ENCODE measurements around the gene AIRE. TPM values are rescaled to one million over a fixed set of nuclear protein-coding genes. Genes with fewer than 3 reads are reported as not detected.
"Not testable (repeated sequence)": the region's sequence is repeated elsewhere in the genome, so short reads cannot be mapped to it uniquely, and the experiment has no call there.

Gene AIRE
- total RNA-seq, 2 donors from 2014 or later: 1.0 TPM; not detected in 1

DNA sequence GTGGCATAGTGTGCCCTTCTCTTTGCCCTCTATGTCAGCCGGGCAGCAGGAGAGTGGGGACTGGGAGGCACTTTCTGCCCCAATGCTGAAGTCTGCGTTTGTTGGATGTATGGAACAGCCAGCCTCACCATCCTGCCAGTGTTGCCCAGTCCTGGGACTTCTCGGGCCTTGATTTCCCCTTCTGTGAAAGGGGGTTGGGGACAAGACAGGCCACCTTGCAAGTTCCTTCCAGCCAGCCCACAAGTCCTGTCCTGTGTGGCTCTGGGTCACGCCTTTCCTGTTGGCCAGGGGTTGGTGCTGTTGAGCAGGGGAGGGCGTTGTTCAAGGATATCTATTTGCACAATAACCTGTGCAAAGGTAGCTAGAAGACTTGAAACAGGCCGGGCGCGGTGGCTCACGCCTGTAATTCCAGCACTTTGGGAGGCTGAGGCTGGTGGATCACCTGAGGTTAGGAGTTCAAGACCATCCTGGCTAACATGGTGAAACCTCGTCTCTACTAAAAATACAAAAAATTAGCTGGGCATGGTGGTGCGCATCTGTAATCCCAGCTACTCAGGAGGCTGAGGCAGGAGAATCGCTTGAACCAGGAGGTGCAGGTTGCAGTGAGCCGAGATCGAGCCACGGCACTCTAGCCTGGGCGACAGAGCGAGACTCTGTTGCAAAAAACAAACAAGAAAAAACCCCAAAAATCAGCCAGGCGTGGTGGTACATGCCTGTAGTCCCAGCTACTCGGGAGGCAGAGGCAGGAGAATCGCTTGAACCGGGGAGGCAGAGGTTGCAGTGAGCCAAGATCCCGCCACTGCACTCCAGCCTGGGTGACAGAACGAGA lies 17.1 kb downstream of the AIRE start:
- H3K36me3 ChIP-seq (replicated peaks in 1 of 2; ENCODE audit: insufficient read depth in 1 of 2, low read depth in 2 of 2); ATAC-seq; H3K4me3 ChIP-seq; intact Hi-C loops (cut with DNase I); H3K27me3 ChIP-seq; H3K9me3 ChIP-seq: not testable (repeated sequence)
- peaks cover 55% of the 10 kb centered on the region for H3K4me1 ChIP-seq
- TF ChIP-seq, protein P1, sequence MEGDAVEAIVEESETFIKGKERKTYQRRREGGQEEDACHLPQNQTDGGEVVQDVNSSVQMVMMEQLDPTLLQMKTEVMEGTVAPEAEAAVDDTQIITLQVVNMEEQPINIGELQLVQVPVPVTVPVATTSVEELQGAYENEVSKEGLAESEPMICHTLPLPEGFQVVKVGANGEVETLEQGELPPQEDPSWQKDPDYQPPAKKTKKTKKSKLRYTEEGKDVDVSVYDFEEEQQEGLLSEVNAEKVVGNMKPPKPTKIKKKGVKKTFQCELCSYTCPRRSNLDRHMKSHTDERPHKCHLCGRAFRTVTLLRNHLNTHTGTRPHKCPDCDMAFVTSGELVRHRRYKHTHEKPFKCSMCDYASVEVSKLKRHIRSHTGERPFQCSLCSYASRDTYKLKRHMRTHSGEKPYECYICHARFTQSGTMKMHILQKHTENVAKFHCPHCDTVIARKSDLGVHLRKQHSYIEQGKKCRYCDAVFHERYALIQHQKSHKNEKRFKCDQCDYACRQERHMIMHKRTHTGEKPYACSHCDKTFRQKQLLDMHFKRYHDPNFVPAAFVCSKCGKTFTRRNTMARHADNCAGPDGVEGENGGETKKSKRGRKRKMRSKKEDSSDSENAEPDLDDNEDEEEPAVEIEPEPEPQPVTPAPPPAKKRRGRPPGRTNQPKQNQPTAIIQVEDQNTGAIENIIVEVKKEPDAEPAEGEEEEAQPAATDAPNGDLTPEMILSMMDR (IDR thresholded peaks at IDR 0.05): peak in 5 of 7 experiments; percentile 8 to 33 (median 15)
- H3K27ac ChIP-seq: peak overlapping the region in 3 of 4 donors; percentile 21 to 69 (median 66)
- peak in 3 of 4 donors; percentile 53 to 63 (median 55) for DNase-seq
- WGBS, 2 donors: 65 to 76% methylated on average over 21 to 23 of the region's 23 CpGs

GRCh38 chr21:44303490-44303981 lies 17.9 kb downstream of the AIRE start:
- ATAC-seq (peak; percentile 7), DNase-seq (peak in 3 of 4 donors; percentile 47 to 56 (median 53))
- Histone ChIP-seq H3K36me3 (replicated peaks in 1 of 2; ENCODE audit: insufficient read depth in 1 of 2, low read depth in 2 of 2) (no peaks in the 10 kb centered on the region), H3K27ac (peak overlapping the region in 3 of 4 donors; percentile 14 to 69 (median 66)), H3K4me3 (no peak overlapping the region), H3K9me3 (no peaks in the 10 kb centered on the region), H3K4me1 (peaks cover 53% of the 10 kb centered on the region), H3K27me3 (no peaks in the 10 kb centered on the region)
- 53 to 61% methylated on average over 12 of the region's 12 CpGs for WGBS, 2 donors
- intact Hi-C loops (cut with DNase I): no loop called here
- TF ChIP-seq POLR2A (IDR thresholded peaks at IDR 0.05): no peak
- TF ChIP-seq, protein P1 (IDR thresholded peaks at IDR 0.05): no peak

GRCh38 chr21:44304011-44304616 lies 18.4 kb downstream of the AIRE start:
- H3K36me3 ChIP-seq (replicated peaks in 1 of 2; ENCODE audit: insufficient read depth in 1 of 2, low read depth in 2 of 2): no peaks in the 10 kb centered on the region
- no peaks in the 10 kb centered on the region for H3K9me3 ChIP-seq
- H3K4me3 ChIP-seq: no peak overlapping the region
- no peak for DNase-seq
- ATAC-seq: no peak
- H3K27me3 ChIP-seq: no peaks in the 10 kb centered on the region
- peak overlapping the region in 3 of 4 donors; percentile 14 to 69 (median 66) for H3K27ac ChIP-seq
- intact Hi-C loops (cut with DNase I): no loop called here
- whole genome bisulfite sequencing, 2 donors: 67 to 75% methylated on average over 4 to 12 of the region's 16 CpGs
- peaks cover 51% of the 10 kb centered on the region for H3K4me1 ChIP-seq
- TF ChIP-seq, protein P1 (IDR thresholded peaks at IDR 0.05): no peak

- Histone ChIP-seq H3K4me3 (no peak overlapping the region), H3K9me3 (no peaks in the 10 kb centered on the region), H3K36me3 (replicated peaks in 1 of 2; ENCODE audit: insufficient read depth in 1 of 2, low read depth in 2 of 2) (no peaks in the 10 kb centered on the region), H3K27ac (no peak overlapping the region), H3K4me1 (peaks cover 46% of the 10 kb centered on the region), H3K27me3 (no peaks in the 10 kb centered on the region)
- ATAC-seq: no peak
- intact Hi-C loops (cut with DNase I): no loop called here
- peak in 3 of 4 donors; percentile 46 to 52 (median 49) for DNase-seq
- TF ChIP-seq POLR2A (IDR thresholded peaks at IDR 0.05): no peak
- TF ChIP-seq, protein P1 (IDR thresholded peaks at IDR 0.05): peak in 6 of 7 experiments; percentile 39 to 52 (median 44)
- WGBS, 2 donors: 36 to 63% methylated on average over 4 to 8 of the region's 8 CpGs
Measured at GRCh38 chr21:44304877-44305293, 19.2 kb downstream of the AIRE start.
